ENCODE data around the gene COL4A2.

Gene COL4A2

GRCh38 chr13:110503037-110503901 is 196.2 kb downstream of the COL4A2 start:
- no peak overlapping the region for H3K4me3 ChIP-seq (ENCODE audit: low read depth, low read length)
- no peak for TF ChIP-seq CTCF (IDR thresholded peaks at IDR 0.05; ENCODE audit: borderline replicate concordance, insufficient read depth, low read depth, low read length)

DNA sequence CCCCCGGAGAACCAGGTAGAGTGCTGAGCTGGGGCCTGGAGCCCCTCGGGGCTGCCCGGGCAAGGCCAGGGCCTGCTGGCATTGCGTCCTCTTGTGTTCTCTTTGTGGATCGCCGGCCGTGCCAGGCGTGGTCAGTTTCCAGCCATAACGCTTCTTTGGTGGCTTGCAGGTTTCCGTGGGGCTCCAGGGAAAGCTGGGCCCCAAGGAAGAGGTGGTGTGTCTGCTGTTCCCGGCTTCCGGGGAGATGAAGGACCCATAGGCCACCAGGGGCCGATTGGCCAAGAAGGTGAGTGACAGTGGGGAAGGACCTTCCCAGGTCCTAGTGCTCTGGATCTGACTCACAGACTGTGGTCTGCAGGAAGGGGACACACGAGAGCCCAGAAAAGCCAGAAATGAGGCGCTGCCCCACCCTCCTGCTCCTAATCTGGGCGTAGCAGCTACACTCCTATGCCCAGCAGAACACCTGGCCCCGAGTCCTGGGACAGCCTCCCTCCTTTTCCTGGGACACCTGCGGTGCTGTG is 197.0 kb downstream of the COL4A2 start:
- no peak overlapping the region for H3K4me3 ChIP-seq (ENCODE audit: low read depth, low read length)
- TF ChIP-seq CTCF (IDR thresholded peaks at IDR 0.05; ENCODE audit: borderline replicate concordance, insufficient read depth, low read depth, low read length): no peak

DNA sequence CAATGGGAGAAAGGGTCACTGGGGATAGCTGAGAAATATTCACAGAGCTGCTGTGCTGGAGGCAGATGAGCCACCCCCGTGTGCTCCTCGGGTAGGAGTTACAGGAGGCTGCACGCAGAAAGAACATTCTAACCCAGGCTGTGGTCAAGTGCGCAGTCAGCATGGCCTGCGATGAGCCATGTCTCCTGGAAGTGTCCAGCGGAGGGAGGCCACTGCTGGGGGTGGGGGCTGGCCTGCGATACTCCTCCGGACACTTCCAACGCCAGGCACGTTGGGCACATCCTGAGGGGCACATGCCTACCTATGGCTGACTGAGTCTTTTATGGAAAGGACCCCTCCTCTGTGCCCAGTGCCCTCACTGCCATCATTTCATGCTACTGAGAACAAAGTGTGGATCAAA is 198.5 kb downstream of the COL4A2 start:
- H3K4me3 ChIP-seq (ENCODE audit: low read depth, low read length): no peak overlapping the region
- no peak for TF ChIP-seq CTCF (IDR thresholded peaks at IDR 0.05; ENCODE audit: borderline replicate concordance, insufficient read depth, low read depth, low read length)

GRCh38 chr13:110506396-110506795 is 199.3 kb downstream of the COL4A2 start:
- no peak overlapping the region for H3K4me3 ChIP-seq (ENCODE audit: low read depth, low read length)
- TF ChIP-seq CTCF (IDR thresholded peaks at IDR 0.05; ENCODE audit: borderline replicate concordance, insufficient read depth, low read depth, low read length): no peak

GRCh38 chr13:110506859-110507566 is 199.9 kb downstream of the COL4A2 start:
- no peak for TF ChIP-seq CTCF (IDR thresholded peaks at IDR 0.05; ENCODE audit: borderline replicate concordance, insufficient read depth, low read depth, low read length)
- H3K4me3 ChIP-seq (ENCODE audit: low read depth, low read length): no peak overlapping the region

- no peak overlapping the region for H3K4me3 ChIP-seq (ENCODE audit: low read depth, low read length)
Measured at GRCh38 chr13:110507678-110508381, 200.7 kb downstream of the COL4A2 start.

More at GRCh38 chr13:110507678-110508381, 200.7 kb downstream of the COL4A2 start:
- TF ChIP-seq CTCF (IDR thresholded peaks at IDR 0.05; ENCODE audit: borderline replicate concordance, insufficient read depth, low read depth, low read length): no peak
